Cardiac muscle cell (in vitro differentiated cells and primary cell): ENCODE measurements around the gene ATP2B1. TPM values are rescaled to one million over a fixed set of nuclear protein-coding genes. Genes with fewer than 3 reads are reported as not detected.

Source experiments
- DNase-seq, 2 donors: peaks; one replicate each; pipeline versions ENCODE4 v3.0.0 to v3.0.0-alpha.2; 2010 to 2017; ENCODE audit warnings: low read depth in 1 of 2, low spot score in 1 of 2
- H3K27ac ChIP-seq: fragments of 200-600 bp; sonication (generic); 2 replicates; pipeline ENCODE4 v1.5.1; 2016
- H3K27me3 ChIP-seq: fragments of 200-600 bp; sonication (generic); 2 replicates; pipeline ENCODE4 v1.6.0; 2016; ENCODE audit warnings: control low read depth
- H3K36me3 ChIP-seq: fragments of 200-600 bp; sonication (generic); 2 replicates; pipeline ENCODE4 v1.5.1; 2016; ENCODE audit warnings: control low read depth
- H3K4me1 ChIP-seq: fragments of 200-600 bp; sonication (generic); 2 replicates; pipeline ENCODE4 v1.8.1; 2017; ENCODE audit warnings: low read depth, mild to moderate bottlenecking, mixed run types
- H3K4me3 ChIP-seq: fragments of 200-600 bp; sonication (generic); 2 replicates; pipeline ENCODE4 v1.5.1; 2016; ENCODE audit warnings: mild to moderate bottlenecking
- H3K9me3 ChIP-seq: fragments of 200-600 bp; sonication (generic); 2 replicates; pipeline ENCODE4 v1.5.1; 2017; ENCODE audit warnings: low read depth, mild to moderate bottlenecking, control low read depth
- polyA plus RNA-seq: library from polyadenylated mRNA; unstranded; fragments of >200 nt; fragmentation: Nextera tagmentation; extraction: Ambion mirVana; gene quantifications from 2 replicates; pipeline ENCODE4 v1.2.1, GENCODE V29; 2016
- total RNA-seq: library from RNA; depleted of rRNA; stranded (reverse); fragments of >200 nt; gene quantifications from 2 replicates; pipeline ENCODE4 v1.2.3, GENCODE V29; 2016
- TF ChIP-seq, protein P1 (sequence below): IDR thresholded peaks from 2 replicates; pipeline ENCODE4 v1.5.1; 2012; ENCODE audit warnings: low read depth, mild to moderate bottlenecking, low read length

The ATP2B1 gene
- total and polyA plus RNA-seq, 2 experiments from 2014 or later, result 29.0 to 41.5 TPM

GRCh38 chr12:89706986-89707702, 1.5 kb downstream of the ATP2B1 start:
- TF ChIP-seq, protein P1, sequence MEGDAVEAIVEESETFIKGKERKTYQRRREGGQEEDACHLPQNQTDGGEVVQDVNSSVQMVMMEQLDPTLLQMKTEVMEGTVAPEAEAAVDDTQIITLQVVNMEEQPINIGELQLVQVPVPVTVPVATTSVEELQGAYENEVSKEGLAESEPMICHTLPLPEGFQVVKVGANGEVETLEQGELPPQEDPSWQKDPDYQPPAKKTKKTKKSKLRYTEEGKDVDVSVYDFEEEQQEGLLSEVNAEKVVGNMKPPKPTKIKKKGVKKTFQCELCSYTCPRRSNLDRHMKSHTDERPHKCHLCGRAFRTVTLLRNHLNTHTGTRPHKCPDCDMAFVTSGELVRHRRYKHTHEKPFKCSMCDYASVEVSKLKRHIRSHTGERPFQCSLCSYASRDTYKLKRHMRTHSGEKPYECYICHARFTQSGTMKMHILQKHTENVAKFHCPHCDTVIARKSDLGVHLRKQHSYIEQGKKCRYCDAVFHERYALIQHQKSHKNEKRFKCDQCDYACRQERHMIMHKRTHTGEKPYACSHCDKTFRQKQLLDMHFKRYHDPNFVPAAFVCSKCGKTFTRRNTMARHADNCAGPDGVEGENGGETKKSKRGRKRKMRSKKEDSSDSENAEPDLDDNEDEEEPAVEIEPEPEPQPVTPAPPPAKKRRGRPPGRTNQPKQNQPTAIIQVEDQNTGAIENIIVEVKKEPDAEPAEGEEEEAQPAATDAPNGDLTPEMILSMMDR, result no peak
- DNase-seq, result peak; percentile 3 to 22
- Histone ChIP-seq H3K27ac (no peak overlapping the region), H3K9me3 (no peaks in the 10 kb centered on the region), H3K36me3 (no peaks in the 10 kb centered on the region), H3K4me3 (peak overlapping the region; percentile 96), H3K27me3 (no peaks in the 10 kb centered on the region), H3K4me1 (no peaks in the 10 kb centered on the region)

- Histone ChIP-seq H3K4me1 (no peaks in the 10 kb centered on the region), H3K27ac (no peak overlapping the region), H3K4me3 (no peak overlapping the region), H3K36me3 (no peaks in the 10 kb centered on the region), H3K27me3 (no peaks in the 10 kb centered on the region), H3K9me3 (no peaks in the 10 kb centered on the region)
- no peak for DNase-seq
- TF ChIP-seq, protein P1, result no peak
These were observed 2.1 kb downstream of the ATP2B1 start for GRCh38 chr12:89706551-89706950.

GRCh38 chr12:89704457-89704856, 4.2 kb downstream of the ATP2B1 start:
- H3K4me1 ChIP-seq, result no peaks in the 10 kb centered on the region
- H3K27me3 ChIP-seq, result no peaks in the 10 kb centered on the region
- H3K4me3 ChIP-seq, result no peak overlapping the region
- no peak overlapping the region for H3K27ac ChIP-seq
- H3K36me3 ChIP-seq, result no peaks in the 10 kb centered on the region
- H3K9me3 ChIP-seq, result no peaks in the 10 kb centered on the region
- TF ChIP-seq, protein P1, result no peak
- DNase-seq, result no peak

DNA sequence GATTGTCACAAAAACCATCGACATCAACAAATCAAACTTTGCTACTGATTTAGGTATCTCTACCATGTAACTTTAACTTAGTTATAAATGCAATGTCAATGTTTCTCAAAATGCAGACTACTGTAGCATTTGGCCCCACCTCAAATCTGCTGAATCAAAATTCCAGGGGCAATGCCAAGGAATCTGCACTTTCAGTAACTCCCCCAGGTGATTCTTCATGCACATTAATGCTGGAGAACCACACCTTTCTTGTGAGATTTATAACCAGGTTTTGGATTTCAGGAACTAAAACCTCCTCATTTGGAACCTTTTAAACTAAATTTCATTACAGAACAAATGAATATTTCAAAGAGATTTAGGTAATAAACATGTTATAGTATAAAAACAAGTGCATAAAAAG, 4.9 kb downstream of the ATP2B1 start:
- Histone ChIP-seq H3K4me1 (no peaks in the 10 kb centered on the region), H3K27me3 (no peaks in the 10 kb centered on the region), H3K36me3 (no peaks in the 10 kb centered on the region), H3K27ac (no peak overlapping the region), H3K4me3 (no peak overlapping the region), H3K9me3 (no peaks in the 10 kb centered on the region)
- no peak for DNase-seq
- TF ChIP-seq, protein P1, result no peak

- no peaks in the 10 kb centered on the region for H3K4me1 ChIP-seq
- no peak overlapping the region for H3K27ac ChIP-seq
- no peak for DNase-seq
- no peaks in the 10 kb centered on the region for H3K27me3 ChIP-seq
- no peaks in the 10 kb centered on the region for H3K9me3 ChIP-seq
- no peaks in the 10 kb centered on the region for H3K36me3 ChIP-seq
- no peak overlapping the region for H3K4me3 ChIP-seq
- TF ChIP-seq, protein P1, result no peak
These were observed 6.1 kb downstream of the ATP2B1 start for GRCh38 chr12:89702503-89702902.
